NCI-H345 treated with DMSO at 0.1 percent for 48 hours (cell line): Measurements from ENCODE around the gene DNASE2B.
"Not testable (repeated sequence)": the region's sequence is repeated elsewhere in the genome, so short reads cannot be mapped to it uniquely, and the experiment has no call there.

Experiments used
- DNase-seq: peaks from one replicate; lab custom pipeline; 2025; ENCODE audit not compliant: unreplicated experiment; lab: John Stamatoyannopoulos, UW

Gene DNASE2B

DNA sequence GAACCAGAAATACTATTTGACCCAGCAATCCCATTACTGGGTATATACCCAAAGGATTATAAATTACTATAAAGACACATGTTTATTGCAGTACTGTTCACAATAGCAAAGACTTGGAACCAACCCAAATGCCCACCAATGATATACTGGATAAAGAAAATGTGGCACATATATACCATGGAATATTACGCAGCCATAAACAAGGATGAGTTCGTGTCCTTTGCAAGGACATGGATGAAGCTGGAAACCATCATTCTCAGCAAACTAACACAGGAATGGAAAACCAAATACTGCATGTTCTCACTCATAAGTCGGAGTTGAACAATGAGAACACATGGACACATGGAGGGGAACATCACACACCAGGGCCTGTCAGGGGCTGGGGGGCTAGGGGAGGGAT lies 50.4 kb downstream of the DNASE2B start:
- DNase-seq = not testable (repeated sequence)

GRCh38 chr1:84450910-84451309 lies 52.6 kb downstream of the DNASE2B start:
- DNase-seq = no peak

DNA sequence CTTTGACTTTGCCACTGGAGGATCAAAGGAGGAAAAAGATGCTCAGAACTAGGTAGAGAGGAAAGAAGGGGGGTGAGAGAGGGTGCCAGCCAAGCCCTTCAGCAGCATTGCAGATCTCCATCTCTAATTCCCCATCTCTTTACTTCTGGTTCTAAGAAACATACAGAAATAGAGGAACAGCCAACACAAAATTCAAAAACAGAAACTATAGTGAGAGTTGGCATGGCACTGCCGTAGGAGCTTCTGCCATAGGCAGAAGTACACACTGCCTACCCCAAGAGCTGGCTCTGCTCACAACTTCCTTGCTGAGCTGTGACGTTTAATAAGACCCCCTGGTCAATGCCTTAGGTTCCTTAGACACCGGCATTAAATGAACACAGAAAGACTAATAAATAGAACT lies 54.2 kb downstream of the DNASE2B start:
- no peak for DNase-seq

- DNase-seq = no peak
These were observed 63.8 kb downstream of the DNASE2B start for GRCh38 chr1:84462118-84462517.
